COLO829 (cell line): ENCODE data around the gene TRIM66.

ENCODE experiments used
- DNase-seq: peaks from one replicate; pipeline ENCODE4 v3.0.0; 2012; ENCODE audit warnings: low spot score

Gene TRIM66

GRCh38 chr11:8608652-8609051 lies 73.8 kb downstream of the TRIM66 start:
- DNase-seq = peak; percentile 19

DNA sequence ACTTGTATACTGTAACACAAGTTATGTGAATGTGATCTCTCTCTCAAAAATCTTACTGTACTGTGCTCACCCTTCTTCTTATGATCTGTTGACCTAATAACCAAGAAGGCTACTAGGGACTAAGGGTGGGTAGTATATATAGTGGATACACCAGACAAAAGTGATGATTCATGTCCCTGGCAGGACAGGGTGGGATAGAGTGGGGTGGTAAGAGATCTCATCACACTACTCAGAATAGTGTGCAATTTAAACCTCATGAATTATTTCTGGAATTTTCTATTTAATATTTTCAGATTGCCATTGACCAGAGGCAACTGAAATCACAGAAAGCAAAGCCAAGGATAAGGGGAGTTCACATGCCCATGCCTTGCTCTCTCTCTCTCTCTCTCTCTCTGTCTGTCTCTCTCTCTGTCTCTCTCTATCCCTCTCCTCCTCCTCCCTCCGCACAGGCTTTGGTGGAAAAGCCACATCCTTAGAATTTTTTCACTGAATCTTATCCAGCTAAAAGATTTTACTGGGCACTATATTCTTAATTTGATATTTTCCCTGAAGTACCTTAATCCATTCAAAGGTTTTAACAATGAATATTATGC lies 76.4 kb downstream of the TRIM66 start:
- DNase-seq = no peak

DNA sequence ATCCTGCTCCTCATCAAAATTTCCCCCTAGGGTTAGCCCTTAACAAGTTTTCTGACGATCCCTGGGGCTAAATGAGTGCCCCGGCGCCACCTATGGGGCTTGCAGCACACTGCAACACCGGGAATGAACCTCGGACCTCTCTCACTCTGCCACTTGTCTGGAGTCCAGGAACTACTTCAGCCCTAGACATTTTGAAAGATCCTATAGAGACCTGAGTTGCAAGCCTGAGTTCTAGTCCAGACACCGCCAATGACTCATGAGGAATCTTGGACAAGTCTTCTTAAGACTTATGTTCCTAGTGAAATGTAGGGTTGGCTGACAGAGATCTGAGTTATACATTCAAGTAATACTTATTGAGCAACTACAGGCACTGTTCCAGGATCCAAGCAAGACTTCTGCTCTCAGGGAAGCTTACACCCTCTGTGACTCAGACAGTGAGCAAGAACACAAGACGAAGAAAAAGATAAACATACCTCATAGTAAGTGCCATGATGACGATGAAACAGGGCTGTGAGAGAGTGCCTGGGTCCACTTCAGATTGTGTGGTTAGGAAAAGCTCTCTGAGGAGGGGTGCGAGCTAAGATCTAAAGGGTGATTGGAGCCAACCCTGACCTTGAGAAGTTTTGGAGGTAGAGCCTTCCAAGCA lies 78.3 kb downstream of the TRIM66 start:
- DNase-seq = peak; percentile 14

DNA sequence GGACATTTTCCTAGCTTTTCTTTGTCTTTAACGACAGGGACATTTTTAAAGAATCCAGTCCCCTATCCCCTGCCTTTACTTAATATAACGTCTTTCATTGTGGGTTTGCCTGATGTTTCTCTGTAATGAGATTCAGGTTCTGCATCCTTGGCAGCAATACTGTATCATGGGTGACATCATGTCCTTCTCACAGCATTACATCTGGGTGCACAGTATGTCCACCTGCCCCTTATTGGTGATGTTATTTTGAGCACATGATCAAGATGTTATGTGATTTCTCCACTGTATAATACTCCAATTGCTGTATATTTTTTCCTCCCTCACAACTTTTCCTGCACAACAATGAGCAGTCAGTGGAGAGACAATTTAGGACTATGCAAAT lies 78.8 kb downstream of the TRIM66 start:
- DNase-seq = no peak

- no peak for DNase-seq
Measured at GRCh38 chr11:8601376-8602133, 80.9 kb downstream of the TRIM66 start.

DNA sequence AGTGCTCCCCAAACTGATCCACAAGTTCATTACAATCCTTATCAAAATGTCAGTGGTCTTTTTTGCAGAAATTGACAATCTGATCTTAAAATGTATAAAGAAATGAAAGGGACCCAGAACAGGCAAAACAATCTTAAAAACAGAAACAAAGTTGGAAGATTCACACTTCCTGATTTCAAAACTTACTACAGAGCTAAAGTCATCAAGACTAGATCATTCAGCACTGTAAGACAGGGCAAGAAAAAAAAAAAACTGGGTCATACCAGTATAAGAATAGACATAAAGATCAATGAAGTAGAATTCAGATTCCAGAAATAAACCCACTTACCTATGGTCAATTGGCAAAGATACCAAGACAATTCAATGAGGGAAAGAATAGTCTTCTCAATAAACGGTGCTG lies 84.0 kb downstream of the TRIM66 start:
- no peak for DNase-seq

DNA sequence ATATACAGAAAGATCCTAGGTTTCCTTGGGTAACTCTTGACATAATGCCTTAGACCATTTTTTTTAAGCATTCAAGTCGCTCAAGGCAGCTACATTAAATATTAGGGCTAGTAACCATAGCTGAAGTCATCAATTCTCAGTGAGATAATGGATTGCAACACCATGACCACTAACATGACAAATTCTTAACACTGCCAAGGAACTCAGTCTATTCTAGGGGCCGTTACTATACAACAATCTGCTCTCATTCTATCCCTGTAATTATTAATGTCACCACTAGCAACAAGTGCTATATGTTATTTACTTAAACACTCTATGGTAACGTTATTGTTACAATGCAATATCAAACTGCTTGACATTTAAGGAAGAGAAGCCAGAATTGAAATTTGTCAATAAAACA lies 85.3 kb downstream of the TRIM66 start:
- no peak for DNase-seq

DNA sequence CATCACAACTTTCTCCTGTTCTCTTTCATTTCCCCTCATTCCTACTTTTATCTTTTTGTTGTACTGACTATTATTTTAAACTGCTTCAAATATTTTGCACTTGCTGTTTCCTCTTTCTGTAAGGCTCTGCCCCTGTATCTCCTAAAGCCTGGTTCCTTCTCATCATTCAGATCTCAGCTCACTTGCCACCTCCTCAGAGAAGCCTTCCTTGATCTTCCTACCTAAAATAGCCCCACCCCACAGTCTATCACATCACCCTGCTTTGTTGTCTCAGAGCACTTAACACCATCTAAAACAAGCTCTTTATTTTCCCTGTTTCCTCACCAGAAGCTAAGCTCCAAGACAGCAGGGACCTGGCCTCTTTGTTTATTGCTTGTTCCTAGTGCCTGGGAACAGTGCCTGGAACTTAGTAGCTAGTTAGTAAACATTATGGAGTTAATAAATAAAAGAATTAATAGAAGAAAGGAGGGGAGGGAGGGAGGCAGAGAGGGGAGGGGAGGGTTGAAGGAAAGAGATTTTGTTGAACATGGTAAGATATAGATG lies 85.9 kb downstream of the TRIM66 start:
- DNase-seq = no peak

DNA sequence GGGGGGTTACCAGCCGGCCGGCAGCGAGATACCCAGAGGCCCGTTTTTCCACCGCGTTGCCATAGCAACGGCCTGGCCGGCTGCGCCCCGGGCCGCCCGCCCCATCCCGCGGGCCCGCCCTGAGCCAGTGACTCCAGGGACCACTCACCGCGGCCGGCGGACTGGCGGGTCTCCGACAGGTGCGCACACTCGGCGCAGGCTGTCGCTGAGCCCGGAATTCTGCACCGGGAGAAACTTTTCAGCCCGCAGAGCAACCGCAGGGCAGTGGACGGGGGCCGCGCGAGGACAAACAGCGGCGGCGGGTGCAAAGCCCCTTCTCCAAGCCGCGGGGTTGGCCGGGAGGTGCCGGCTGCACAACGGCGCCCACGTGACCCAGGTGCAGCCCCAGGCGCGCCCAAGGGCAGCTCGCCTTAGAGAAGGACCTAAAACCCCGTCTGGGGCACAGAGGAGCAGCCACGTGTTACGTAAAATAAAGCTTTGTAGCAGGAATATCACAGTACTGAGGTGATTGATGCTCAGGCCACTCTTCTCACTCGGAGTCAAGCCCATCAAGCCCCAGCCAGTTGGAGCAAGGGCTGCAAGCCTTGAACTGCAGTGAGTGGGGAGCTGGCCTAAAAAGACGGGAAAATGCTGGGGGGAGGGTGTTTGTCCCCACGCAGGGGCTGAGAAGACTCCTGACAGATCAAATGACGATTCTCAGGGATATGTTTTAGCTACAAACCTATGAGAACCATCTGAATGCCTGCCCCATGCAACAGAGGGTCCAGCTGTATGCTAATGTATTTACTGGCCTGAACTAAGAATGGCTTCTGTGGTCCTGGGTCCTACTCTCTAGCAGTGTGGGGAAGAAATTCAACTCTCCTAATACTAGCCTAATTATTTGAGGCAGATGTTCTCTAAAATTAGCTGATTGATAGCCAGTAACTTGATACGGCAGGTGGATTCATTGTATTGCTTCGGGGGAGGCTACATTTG lies 88.2 kb downstream of the TRIM66 start, which contains the start of gene STK33:
STK33 (minus strand) TSS at position 294 of the 975 bp plus-strand sequence. CDS start 119,323 bp downstream, outside the sequence.
- DNase-seq = no peak

DNA sequence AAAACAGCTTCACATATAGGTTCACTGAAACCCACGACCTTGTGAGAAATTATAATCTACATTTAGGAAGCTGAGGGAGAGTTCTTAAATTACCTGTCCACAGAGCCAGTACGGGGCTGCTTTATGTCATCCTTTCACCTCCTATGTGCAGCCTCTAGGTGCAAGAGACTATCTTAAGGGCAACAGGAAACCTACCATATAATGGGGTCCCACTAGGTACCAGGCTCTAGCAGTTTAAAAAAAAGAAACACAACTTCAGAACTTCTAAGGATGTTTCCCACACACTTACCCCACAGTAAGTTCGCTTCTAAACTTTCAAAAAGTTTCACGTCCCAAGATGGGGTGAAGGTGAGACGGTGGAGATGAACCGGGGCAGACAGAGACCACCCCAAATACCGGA lies 89.0 kb downstream of the TRIM66 start:
- DNase-seq = no peak

- DNase-seq = no peak
Measured at GRCh38 chr11:8587915-8588314, 94.5 kb downstream of the TRIM66 start.

- DNase-seq = no peak
Measured at GRCh38 chr11:8586805-8587204, 95.7 kb downstream of the TRIM66 start.

- DNase-seq = no peak
Measured at GRCh38 chr11:8586184-8586583, 96.3 kb downstream of the TRIM66 start.

- no peak for DNase-seq
Measured at GRCh38 chr11:8584511-8584910, 98.0 kb downstream of the TRIM66 start.

DNA sequence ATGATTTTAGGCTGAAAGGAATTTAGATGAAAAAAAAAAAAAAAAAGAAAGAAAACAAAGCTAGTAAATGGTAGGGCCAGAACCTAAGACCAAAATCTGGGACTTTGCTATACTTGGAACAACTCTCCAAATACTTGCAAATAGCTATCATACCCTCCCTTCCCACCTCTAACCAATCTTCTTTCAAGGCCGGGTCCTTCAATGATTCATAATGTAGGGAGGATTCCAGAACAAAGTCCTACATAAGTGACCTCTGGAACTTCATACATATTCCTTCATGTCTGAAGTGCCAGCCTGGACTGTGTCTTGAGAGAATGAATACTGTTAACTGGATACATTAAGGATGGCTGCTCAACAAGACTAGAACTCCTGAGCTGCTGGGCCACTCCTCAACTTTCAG lies 98.4 kb downstream of the TRIM66 start:
- no peak for DNase-seq

DNA sequence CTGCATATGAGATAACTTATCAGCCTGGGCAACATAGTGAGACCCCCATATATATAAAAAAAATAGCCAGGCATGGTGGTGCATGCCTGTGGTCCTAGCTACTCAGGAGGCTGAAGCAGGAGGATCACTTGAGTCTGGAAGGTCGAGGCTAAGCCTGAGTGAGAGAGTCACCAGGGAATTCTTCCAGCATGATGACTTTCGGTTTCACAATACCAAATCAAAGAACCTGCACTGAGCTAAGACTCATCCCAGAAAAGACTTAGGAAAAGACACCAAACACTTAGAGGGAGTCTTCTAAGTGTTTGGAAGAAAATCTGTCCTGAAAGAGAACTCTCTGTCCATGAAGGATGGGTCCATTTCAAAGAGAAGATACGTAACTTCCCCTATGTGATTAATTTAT lies 101.2 kb downstream of the TRIM66 start:
- DNase-seq = no peak

GRCh38 chr11:8577791-8578581 lies 104.5 kb downstream of the TRIM66 start:
- no peak for DNase-seq

- DNase-seq = no peak
Measured at GRCh38 chr11:8574798-8575197, 107.7 kb downstream of the TRIM66 start.

DNA sequence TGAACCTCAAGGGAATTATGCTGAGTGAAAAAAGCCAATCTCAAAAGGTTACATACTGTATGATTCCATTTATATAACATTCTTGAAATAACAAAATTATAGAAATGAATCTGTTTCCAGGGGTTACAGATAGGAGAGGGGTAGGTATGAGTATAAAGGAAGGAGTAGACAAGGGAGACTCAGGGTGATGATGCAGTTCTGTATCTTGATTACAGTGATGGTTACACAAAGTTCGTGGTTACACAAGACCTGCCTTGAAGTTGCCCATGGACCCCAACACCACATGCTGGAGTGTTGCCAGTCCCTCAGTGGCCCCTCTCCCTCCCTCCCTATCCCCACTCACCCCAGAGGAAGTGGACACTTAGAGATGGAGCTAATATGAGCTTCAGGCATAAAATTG lies 108.7 kb downstream of the TRIM66 start:
- DNase-seq = no peak

- peak; percentile 7 for DNase-seq
Measured at GRCh38 chr11:8567602-8568198, 114.8 kb downstream of the TRIM66 start.
